ENCODE results near the gene MRPS26. TPM values are rescaled to one million over a fixed set of nuclear protein-coding genes. Genes with fewer than 3 reads are reported as not detected.
A peak's percentile ranks its signal among the peaks of the same experiment; 100 is the strongest.

MRPS26 gene
- total and polyA plus RNA-seq, 2 of the 13 experiments (the other 11 are each of a cell fraction or from before 2014, with no cell fraction given), result 89.8 to 187 TPM

DNA sequence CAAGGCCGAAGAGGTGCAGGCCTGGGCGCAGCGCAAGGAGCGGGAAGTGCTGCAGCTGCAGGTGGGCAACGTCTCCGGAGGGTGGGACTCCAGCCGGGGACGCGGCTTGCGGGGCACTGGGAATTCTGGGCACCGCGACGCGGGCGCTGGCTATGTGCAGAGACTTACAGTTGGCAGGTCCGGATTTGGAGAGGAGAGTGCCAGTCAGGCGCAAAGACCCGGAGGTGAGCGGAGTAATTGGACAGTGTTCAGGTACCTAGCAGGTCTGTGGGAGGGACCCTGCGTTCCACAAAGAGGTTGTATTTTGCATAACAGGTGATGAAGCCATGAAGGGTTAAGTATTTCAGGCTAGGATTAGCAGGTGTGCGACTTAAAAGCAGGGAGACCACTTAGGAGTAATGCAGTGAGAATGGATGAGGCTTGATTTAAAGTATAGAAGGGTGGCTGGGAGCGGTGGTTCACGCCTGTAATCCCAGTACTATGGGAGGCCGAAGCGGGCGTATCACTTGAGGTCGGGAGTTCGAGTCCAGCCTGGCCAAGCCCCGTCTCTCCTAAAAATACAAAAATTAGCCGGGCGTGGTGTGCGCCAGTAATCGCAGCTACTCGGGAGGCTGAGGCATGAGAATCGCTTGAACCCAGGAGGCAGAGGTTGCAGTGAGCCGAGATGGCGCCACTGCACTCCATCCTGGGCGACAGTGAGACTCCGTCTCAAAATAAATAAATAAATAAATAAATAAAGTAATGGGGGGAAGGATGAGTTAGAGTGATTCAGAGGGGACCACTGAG is 1.0 kb downstream of the MRPS26 start (continued):
- TF ChIP-seq, protein P1, sequence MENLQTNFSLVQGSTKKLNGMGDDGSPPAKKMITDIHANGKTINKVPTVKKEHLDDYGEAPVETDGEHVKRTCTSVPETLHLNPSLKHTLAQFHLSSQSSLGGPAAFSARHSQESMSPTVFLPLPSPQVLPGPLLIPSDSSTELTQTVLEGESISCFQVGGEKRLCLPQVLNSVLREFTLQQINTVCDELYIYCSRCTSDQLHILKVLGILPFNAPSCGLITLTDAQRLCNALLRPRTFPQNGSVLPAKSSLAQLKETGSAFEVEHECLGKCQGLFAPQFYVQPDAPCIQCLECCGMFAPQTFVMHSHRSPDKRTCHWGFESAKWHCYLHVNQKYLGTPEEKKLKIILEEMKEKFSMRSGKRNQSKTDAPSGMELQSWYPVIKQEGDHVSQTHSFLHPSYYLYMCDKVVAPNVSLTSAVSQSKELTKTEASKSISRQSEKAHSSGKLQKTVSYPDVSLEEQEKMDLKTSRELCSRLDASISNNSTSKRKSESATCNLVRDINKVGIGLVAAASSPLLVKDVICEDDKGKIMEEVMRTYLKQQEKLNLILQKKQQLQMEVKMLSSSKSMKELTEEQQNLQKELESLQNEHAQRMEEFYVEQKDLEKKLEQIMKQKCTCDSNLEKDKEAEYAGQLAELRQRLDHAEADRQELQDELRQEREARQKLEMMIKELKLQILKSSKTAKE (CRISPR knock-in tag; IDR thresholded peaks at IDR 0.05; ENCODE audit: borderline replicate concordance), result no peak
- TF ChIP-seq ZFP82 (CRISPR knock-in tag; IDR thresholded peaks at IDR 0.05; ENCODE audit: borderline replicate concordance) (no peak), JUNB (CRISPR knock-in tag; IDR thresholded peaks at IDR 0.05; ENCODE audit: borderline replicate concordance) (no peak), MEIS2 (CRISPR knock-in tag; IDR thresholded peaks at IDR 0.05) (no peak), ZNF674 (CRISPR knock-in tag; IDR thresholded peaks at IDR 0.05; ENCODE audit: low read depth) (no peak), FOXM1 (CRISPR knock-in tag; IDR thresholded peaks at IDR 0.05) (no peak), ZEB1 (IDR thresholded peaks at IDR 0.05; ENCODE audit: insufficient replicate concordance, low read depth) (peak; percentile 85), ZUFSP (CRISPR knock-in tag; IDR thresholded peaks at IDR 0.05; ENCODE audit: borderline replicate concordance) (no peak), TERF1 (CRISPR knock-in tag; IDR thresholded peaks at IDR 0.05) (no peak), ZMYM4 (CRISPR knock-in tag; IDR thresholded peaks at IDR 0.05) (no peak), ZBTB38 (CRISPR knock-in tag; IDR thresholded peaks at IDR 0.05) (no peak; the same call in 1 of the 2 replicates), ZBTB1 (CRISPR knock-in tag; IDR thresholded peaks at IDR 0.05; ENCODE audit: borderline replicate concordance) (0 out of 2 replicates have a peak, but pooled peaks have one; percentile 1), ZNF335 (CRISPR knock-in tag; IDR thresholded peaks at IDR 0.05) (no peak), HNF1B (CRISPR knock-in tag; IDR thresholded peaks at IDR 0.05) (no peak), REXO4 (CRISPR knock-in tag; IDR thresholded peaks at IDR 0.05; ENCODE audit: borderline replicate concordance) (no peak)
- TF ChIP-seq, protein P2, sequence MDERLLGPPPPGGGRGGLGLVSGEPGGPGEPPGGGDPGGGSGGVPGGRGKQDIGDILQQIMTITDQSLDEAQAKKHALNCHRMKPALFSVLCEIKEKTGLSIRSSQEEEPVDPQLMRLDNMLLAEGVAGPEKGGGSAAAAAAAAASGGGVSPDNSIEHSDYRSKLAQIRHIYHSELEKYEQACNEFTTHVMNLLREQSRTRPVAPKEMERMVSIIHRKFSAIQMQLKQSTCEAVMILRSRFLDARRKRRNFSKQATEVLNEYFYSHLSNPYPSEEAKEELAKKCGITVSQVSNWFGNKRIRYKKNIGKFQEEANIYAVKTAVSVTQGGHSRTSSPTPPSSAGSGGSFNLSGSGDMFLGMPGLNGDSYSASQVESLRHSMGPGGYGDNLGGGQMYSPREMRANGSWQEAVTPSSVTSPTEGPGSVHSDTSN (CRISPR knock-in tag; IDR thresholded peaks at IDR 0.05), result peak; percentile 46
- TF ChIP-seq, protein P3, sequence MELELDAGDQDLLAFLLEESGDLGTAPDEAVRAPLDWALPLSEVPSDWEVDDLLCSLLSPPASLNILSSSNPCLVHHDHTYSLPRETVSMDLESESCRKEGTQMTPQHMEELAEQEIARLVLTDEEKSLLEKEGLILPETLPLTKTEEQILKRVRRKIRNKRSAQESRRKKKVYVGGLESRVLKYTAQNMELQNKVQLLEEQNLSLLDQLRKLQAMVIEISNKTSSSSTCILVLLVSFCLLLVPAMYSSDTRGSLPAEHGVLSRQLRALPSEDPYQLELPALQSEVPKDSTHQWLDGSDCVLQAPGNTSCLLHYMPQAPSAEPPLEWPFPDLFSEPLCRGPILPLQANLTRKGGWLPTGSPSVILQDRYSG (CRISPR knock-in tag; IDR thresholded peaks at IDR 0.05), result 0 out of 2 replicates have a peak, but pooled peaks have one; percentile 34
- TF ChIP-seq, protein P4, sequence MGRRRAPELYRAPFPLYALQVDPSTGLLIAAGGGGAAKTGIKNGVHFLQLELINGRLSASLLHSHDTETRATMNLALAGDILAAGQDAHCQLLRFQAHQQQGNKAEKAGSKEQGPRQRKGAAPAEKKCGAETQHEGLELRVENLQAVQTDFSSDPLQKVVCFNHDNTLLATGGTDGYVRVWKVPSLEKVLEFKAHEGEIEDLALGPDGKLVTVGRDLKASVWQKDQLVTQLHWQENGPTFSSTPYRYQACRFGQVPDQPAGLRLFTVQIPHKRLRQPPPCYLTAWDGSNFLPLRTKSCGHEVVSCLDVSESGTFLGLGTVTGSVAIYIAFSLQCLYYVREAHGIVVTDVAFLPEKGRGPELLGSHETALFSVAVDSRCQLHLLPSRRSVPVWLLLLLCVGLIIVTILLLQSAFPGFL (CRISPR knock-in tag; IDR thresholded peaks at IDR 0.05), result no peak
